Neural progenitor cell (in vitro differentiated cells): Measurements from ENCODE around the gene MEN1. TPM values are rescaled to one million over a fixed set of nuclear protein-coding genes. Genes with fewer than 3 reads are reported as not detected.

Experiments used
- DNase-seq: peaks from one replicate; pipeline ENCODE4 v3.0.0-alpha.2; 2016; ENCODE audit warnings: low spot score
- H2AFZ ChIP-seq: fragments of 200-600 bp; sonication (generic); replicated peaks from 2 replicates; pipeline ENCODE4 v1.6.1; 2016; ENCODE audit warnings: antibody characterized with exemption
- H3F3A ChIP-seq: fragments of 200-600 bp; sonication (generic); 2 replicates; pipeline ENCODE4 v1.6.1; 2016; ENCODE audit warnings: antibody characterized with exemption, low read depth
- H3K27ac ChIP-seq: fragments of 200-600 bp; sonication (generic); 2 replicates; pipeline ENCODE4 v1.5.1; 2016; ENCODE audit warnings: mild to moderate bottlenecking
- H3K27me3 ChIP-seq: fragments of 200-600 bp; sonication (generic); 2 replicates; pipeline ENCODE4 v1.6.1; 2016; ENCODE audit warnings: mild to moderate bottlenecking, moderate library complexity
- H3K36me3 ChIP-seq: fragments of 200-600 bp; sonication (generic); 2 replicates; pipeline ENCODE4 v1.5.1; 2016
- H3K4me1 ChIP-seq: fragments of 200-600 bp; sonication (generic); 2 replicates; pipeline ENCODE4 v1.6.1; 2016; ENCODE audit warnings: mixed run types
- H3K4me2 ChIP-seq: fragments of 200-600 bp; sonication (generic); 2 replicates; pipeline ENCODE4 v1.6.1; 2016
- H3K4me3 ChIP-seq: fragments of 200-600 bp; sonication (generic); 2 replicates; pipeline ENCODE4 v1.5.1; 2016
- H3K79me2 ChIP-seq: fragments of 200-600 bp; sonication (generic); 2 replicates; pipeline ENCODE4 v1.6.1; 2016; ENCODE audit warnings: low read depth
- H3K9ac ChIP-seq: fragments of 200-600 bp; sonication (generic); 2 replicates; pipeline ENCODE4 v1.6.1; 2016
- H3K9me3 ChIP-seq: fragments of 200-600 bp; sonication (generic); 2 replicates; pipeline ENCODE4 v1.5.1; 2016; ENCODE audit warnings: low read depth
- H4K20me1 ChIP-seq: fragments of 200-600 bp; sonication (generic); 2 replicates; pipeline ENCODE4 v1.6.1; 2016; ENCODE audit warnings: low read depth
- H3K27ac Mint-ChIP-seq: 3 replicates; pipeline ENCODE4 v1.8.0; 2021; ENCODE audit warnings: mixed read lengths
- H3K27me3 Mint-ChIP-seq: 2 replicates; pipeline ENCODE4 v1.8.0; 2022; ENCODE audit warnings: low read depth, mild to moderate bottlenecking, inconsistent platforms, moderate library complexity, mixed read lengths; ENCODE audit not compliant: insufficient read depth
- H3K36me3 Mint-ChIP-seq: 3 replicates; pipeline ENCODE4 v1.8.0; 2021; ENCODE audit warnings: mixed read lengths
- H3K4me1 Mint-ChIP-seq: 3 replicates; pipeline ENCODE4 v1.8.0; 2021; ENCODE audit warnings: mixed read lengths
- H3K4me3 Mint-ChIP-seq: 3 replicates; pipeline ENCODE4 v1.8.0; 2021; ENCODE audit warnings: mild to moderate bottlenecking, moderate library complexity, mixed read lengths
- H3K9me3 Mint-ChIP-seq: 3 replicates; pipeline ENCODE4 v1.8.0; 2020; ENCODE audit warnings: mixed read lengths
- EZH2 ChIP-seq: fragments of 200-600 bp; sonication (generic); IDR thresholded peaks from 2 replicates; pipeline ENCODE4 v1.6.1; 2017; ENCODE audit warnings: antibody characterized with exemption, mild to moderate bottlenecking, moderate library complexity
- EZH2phosphoT487 ChIP-seq: fragments of 200-600 bp; sonication (generic); IDR thresholded peaks from 2 replicates; pipeline ENCODE4 v1.6.1; 2017; ENCODE audit warnings: antibody characterized with exemption
- total RNA-seq: library from RNA; depleted of rRNA; stranded (reverse); fragments of >200 nt; gene quantifications from 2 replicates; pipeline ENCODE4 v1.2.3, GENCODE V29; 2015; ENCODE audit warnings: low replicate concordance
- TF ChIP-seq, protein P1 (sequence below): fragments of 200-600 bp; sonication (generic); IDR thresholded peaks from 2 replicates; pipeline ENCODE4 v1.5.1; 2017; ENCODE audit warnings: antibody characterized with exemption, mild to moderate bottlenecking

The MEN1 gene
- total RNA-seq, 1 donor from 2014 or later, result 11.4 TPM

DNA sequence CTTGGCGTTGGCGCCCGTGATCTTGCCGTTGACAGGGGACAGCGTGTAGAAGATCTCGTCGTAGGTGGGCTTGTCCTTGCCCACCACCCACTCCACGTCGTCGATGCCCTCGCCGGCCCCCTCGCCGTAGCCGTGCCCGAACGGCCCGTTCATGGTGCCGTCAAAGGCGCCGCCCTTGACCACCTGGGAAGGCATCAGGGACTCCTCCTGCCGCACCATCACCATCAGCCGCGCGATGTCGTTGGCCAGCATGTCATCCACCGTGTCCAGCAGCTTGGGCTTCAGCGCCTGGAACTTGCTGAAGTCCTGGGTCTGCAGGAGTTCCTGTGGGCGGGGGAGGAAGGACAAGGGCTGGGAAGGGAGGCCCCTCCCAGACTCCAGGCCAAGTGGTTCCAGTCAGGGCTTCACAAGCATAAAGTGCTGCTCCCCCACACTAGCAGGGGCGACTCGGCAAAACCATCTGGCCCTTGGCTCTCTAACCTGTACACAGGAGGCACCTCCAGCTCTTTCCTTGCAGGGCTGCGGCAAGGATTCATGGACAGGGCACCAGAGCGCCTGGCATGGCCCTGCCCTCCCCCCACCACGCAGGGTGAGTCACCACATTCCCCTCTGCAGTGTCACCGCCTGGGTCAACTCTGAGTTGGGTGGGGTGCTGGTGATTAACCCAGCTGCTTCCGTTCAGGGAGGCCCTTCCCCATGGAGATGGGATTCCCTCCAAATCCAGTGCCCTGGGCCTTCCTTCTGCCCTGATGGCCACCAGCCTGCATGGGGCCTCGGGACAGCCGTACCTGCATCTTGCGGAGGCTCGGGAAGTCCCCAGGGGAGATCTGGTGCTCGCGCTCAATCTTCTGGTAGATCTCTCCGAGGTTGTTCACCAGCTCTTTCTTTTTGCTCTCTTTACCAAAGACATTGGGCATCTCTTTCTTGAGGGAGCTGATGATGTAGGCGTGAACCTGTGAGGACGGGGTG, 44.5 kb upstream of the MEN1 start:
- peaks cover 5% of the 10 kb centered on the region for H3K4me1 Mint-ChIP-seq
- H3K4me3 Mint-ChIP-seq, result no peak overlapping the region
- peaks cover 4% of the 10 kb centered on the region for H3K36me3 Mint-ChIP-seq
- no peaks in the 10 kb centered on the region for H4K20me1 ChIP-seq
- no peak overlapping the region for H3K9ac ChIP-seq
- H3K27me3 ChIP-seq, result no peaks in the 10 kb centered on the region
- no peak overlapping the region for H3K4me3 ChIP-seq
- H3K4me1 ChIP-seq, result no peaks in the 10 kb centered on the region
- no peaks in the 10 kb centered on the region for H3K79me2 ChIP-seq
- TF ChIP-seq EZH2phosphoT487 (no peak), EZH2 (no peak)
- TF ChIP-seq, protein P1, sequence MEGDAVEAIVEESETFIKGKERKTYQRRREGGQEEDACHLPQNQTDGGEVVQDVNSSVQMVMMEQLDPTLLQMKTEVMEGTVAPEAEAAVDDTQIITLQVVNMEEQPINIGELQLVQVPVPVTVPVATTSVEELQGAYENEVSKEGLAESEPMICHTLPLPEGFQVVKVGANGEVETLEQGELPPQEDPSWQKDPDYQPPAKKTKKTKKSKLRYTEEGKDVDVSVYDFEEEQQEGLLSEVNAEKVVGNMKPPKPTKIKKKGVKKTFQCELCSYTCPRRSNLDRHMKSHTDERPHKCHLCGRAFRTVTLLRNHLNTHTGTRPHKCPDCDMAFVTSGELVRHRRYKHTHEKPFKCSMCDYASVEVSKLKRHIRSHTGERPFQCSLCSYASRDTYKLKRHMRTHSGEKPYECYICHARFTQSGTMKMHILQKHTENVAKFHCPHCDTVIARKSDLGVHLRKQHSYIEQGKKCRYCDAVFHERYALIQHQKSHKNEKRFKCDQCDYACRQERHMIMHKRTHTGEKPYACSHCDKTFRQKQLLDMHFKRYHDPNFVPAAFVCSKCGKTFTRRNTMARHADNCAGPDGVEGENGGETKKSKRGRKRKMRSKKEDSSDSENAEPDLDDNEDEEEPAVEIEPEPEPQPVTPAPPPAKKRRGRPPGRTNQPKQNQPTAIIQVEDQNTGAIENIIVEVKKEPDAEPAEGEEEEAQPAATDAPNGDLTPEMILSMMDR, result no peak
- no peaks in the 10 kb centered on the region for H3K9me3 Mint-ChIP-seq
- H3F3A ChIP-seq, result no peaks in the 10 kb centered on the region
- H3K4me2 ChIP-seq, result no peak overlapping the region
- peak overlapping the region; percentile 69 for H3K27ac Mint-ChIP-seq
- no peaks in the 10 kb centered on the region for H3K36me3 ChIP-seq
- no peak overlapping the region for H3K27ac ChIP-seq
- no peak for DNase-seq
- no peaks in the 10 kb centered on the region for H3K9me3 ChIP-seq
- no peak overlapping the region for H2AFZ ChIP-seq
- H3K27me3 Mint-ChIP-seq, result peaks cover 8% of the 10 kb centered on the region

DNA sequence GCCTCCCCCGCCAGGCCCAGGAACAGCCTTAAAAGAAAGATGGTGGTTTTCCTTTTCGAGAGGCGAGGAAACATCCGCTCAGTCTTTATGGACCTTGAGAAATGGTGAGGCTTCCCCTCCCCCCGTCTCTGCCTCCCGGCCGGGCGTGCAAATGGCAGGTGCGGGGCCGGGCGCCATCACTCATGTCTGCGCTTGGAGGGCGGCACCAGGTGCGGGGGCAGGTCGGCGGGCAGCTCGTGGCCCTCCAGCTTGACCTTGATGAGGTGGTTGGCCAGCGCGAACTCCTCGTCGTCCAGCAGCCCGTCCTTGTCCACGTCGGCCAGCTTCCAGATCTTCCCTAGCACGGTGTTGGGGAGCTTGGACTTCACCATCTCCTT, 43.8 kb upstream of the MEN1 start:
- no peaks in the 10 kb centered on the region for H3K4me1 ChIP-seq
- no peak overlapping the region for H2AFZ ChIP-seq
- no peaks in the 10 kb centered on the region for H3K9me3 ChIP-seq
- no peak overlapping the region for H3K27ac ChIP-seq
- Mint-ChIP-seq H3K4me3 (no peak overlapping the region), H3K4me1 (peaks cover 5% of the 10 kb centered on the region), H3K36me3 (peaks cover 2% of the 10 kb centered on the region), H3K27me3 (peaks cover 8% of the 10 kb centered on the region), H3K27ac (no peak overlapping the region), H3K9me3 (no peaks in the 10 kb centered on the region)
- TF ChIP-seq EZH2phosphoT487 (no peak), EZH2 (no peak)
- TF ChIP-seq, protein P1, result no peak
- H3K36me3 ChIP-seq, result no peaks in the 10 kb centered on the region
- no peak overlapping the region for H3K9ac ChIP-seq
- no peak overlapping the region for H3K4me2 ChIP-seq
- DNase-seq, result no peak
- no peaks in the 10 kb centered on the region for H3K79me2 ChIP-seq
- no peaks in the 10 kb centered on the region for H3K27me3 ChIP-seq
- H3K4me3 ChIP-seq, result no peak overlapping the region
- H3F3A ChIP-seq, result no peaks in the 10 kb centered on the region
- H4K20me1 ChIP-seq, result no peaks in the 10 kb centered on the region

DNA sequence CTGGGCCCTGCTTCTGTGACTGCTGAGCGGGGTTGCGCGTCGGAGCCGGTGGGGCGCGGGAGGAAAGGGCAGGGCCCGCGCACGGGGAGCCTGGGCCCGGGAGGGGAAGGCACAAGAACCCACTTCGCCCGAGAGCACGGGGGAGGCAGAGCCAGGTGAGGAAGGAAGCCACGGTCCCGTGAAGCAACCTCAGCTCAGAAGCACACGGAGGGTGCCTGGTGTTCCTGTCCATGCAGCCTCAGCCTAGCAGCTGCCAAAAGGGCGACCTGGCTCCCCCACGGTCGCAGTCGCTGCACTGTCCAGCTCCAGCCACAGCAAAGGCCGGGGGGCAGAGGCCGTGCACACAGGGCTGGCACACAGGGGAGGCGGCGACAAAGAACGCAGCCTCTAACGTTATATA, 43.4 kb upstream of the MEN1 start:
- TF ChIP-seq, protein P1, result no peak
- no peak for TF ChIP-seq EZH2phosphoT487
- no peak for TF ChIP-seq EZH2
- Histone ChIP-seq H3K4me2 (no peak overlapping the region), H3K4me3 (no peak overlapping the region), H3K27ac (no peak overlapping the region), H4K20me1 (no peaks in the 10 kb centered on the region), H3K4me1 (no peaks in the 10 kb centered on the region), H3K27me3 (no peaks in the 10 kb centered on the region), H3K79me2 (no peaks in the 10 kb centered on the region), H2AFZ (no peak overlapping the region), H3F3A (no peaks in the 10 kb centered on the region), H3K9ac (no peak overlapping the region), H3K9me3 (no peaks in the 10 kb centered on the region), H3K36me3 (no peaks in the 10 kb centered on the region)
- Mint-ChIP-seq H3K36me3 (peaks cover 2% of the 10 kb centered on the region), H3K4me1 (peaks cover 5% of the 10 kb centered on the region), H3K9me3 (no peaks in the 10 kb centered on the region), H3K27ac (no peak overlapping the region), H3K4me3 (no peak overlapping the region), H3K27me3 (peaks cover 8% of the 10 kb centered on the region)
- no peak for DNase-seq
